Activated T-cell treated with anti-CD3 and anti-CD28 coated beads, Interleukin-2, amount 50 U/mL, for 72 hours (primary cell): ENCODE measurements around the gene GRAMD1B. TPM values are rescaled to one million over a fixed set of nuclear protein-coding genes. Genes with fewer than 3 reads are reported as not detected.

Experiments
- ATAC-seq, 2 donors: fragments of 150-1000 bp; cut with Tn5 transposase; replicated peaks in 1 of 2; 2 replicates each; pipeline ENCODE4 v1.10.0; 2021; ENCODE audit warnings: moderate library complexity in 2 of 2, mild to moderate bottlenecking in 1 of 2
- DNase-seq, 2 donors: peaks; one replicate each; pipeline ENCODE4 v3.0.0; 2021 to 2022; ENCODE audit warnings: mixed read lengths in 1 of 2
- H3K27ac Mint-ChIP-seq: one replicate; pipeline ENCODE4 v1.8.0; 2022; ENCODE audit warnings: mild to moderate bottlenecking, moderate library complexity, mixed read lengths
- H3K27me3 Mint-ChIP-seq: one replicate; pipeline ENCODE4 v1.8.0; 2022; ENCODE audit warnings: low read depth, mixed read lengths
- H3K36me3 Mint-ChIP-seq, 2 donors: one replicate each; pipeline ENCODE4 v1.8.0; 2022; ENCODE audit warnings: mixed read lengths in 2 of 2, mild to moderate bottlenecking in 1 of 2; ENCODE audit not compliant: insufficient read depth in 2 of 2
- H3K4me1 Mint-ChIP-seq: one replicate; pipeline ENCODE4 v1.8.0; 2022; ENCODE audit warnings: low read depth, mixed read lengths
- H3K4me3 Mint-ChIP-seq, 2 donors: one replicate each; pipeline ENCODE4 v1.8.0; 2022; ENCODE audit warnings: mild to moderate bottlenecking in 2 of 2, mixed read lengths in 2 of 2, moderate library complexity in 2 of 2
- H3K9me3 Mint-ChIP-seq, 2 donors: one replicate each; pipeline ENCODE4 v1.8.0; 2022; ENCODE audit warnings: mixed read lengths in 2 of 2
- total RNA-seq, 2 donors: library from RNA; stranded (reverse); gene quantifications; one replicate each; pipeline ENCODE4 v1.2.3, GENCODE V29; 2022

The GRAMD1B gene
- total RNA-seq, 2 donors from 2014 or later: 64.0 to 107 TPM

DNA sequence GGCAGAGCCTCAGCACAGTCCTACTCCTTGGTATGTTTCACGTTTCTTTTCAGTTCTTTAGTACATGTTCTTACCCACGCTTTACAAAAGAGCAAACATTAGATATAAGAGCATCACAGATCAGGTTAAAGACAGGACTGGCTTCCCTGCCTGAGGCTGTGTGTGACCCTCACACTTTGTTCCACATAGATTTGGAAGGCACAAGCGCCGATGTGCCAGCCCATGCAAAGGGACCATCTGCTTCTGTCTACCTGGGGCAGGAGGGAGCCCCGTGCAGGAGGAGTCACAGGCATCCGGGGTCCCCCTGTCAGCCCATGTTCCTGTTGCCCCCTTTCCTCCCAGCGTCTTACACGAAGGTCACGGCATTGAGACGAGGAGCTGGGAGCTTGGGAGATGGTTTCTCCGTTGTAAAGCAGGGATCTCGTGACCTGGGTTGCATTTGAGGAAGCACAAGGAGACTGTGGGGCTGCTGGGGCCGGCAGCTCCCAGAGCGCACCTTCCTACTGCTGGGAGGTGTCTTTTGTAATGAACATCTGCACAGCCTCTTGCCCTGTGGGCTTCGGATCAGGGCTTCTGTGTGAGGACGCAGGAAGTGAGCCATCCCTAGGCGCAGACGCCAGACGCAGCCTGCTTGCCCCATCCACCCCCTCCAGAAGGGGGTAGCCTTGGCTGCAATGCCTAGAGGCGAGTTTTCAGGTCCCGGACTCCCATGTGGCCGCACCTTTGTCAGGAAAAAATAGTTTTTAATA lies 151.8 kb downstream of the GRAMD1B start:
- no peak overlapping the region for H3K4me3 Mint-ChIP-seq
- no peak for ATAC-seq
- no peak overlapping the region for H3K27ac Mint-ChIP-seq
- peaks cover 4 to 5% of the 10 kb centered on the region in 2 donors for H3K36me3 Mint-ChIP-seq
- no peak for DNase-seq
- no peaks in the 10 kb centered on the region for H3K9me3 Mint-ChIP-seq
- H3K27me3 Mint-ChIP-seq: no peaks in the 10 kb centered on the region
- H3K4me1 Mint-ChIP-seq: peaks cover 12% of the 10 kb centered on the region

DNA sequence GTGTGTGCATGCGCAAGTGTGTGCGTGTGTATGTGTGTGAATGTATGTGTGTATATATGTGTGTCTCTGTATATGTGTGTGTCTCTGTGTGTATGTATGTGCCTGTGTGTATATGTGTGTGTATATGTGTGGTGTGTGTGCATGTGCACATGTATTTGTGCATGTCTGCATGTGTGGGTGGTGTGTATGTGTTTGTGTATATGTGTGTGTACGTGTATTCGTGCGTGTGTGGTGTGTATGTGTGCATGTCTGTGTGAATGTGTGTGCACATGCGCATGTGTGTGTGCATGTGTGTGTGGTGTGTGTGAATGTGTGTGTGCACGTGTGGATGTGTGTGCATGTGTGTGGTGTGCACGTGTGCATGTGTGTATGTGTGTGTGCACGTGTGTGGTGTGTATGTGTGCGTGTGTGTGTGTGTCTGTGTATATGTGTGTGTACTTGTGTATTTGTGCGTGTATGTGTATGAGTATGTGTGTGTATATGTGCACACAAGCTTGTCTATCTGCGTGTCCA lies 153.0 kb downstream of the GRAMD1B start:
- Mint-ChIP-seq H3K27ac (no peak overlapping the region), H3K27me3 (no peaks in the 10 kb centered on the region), H3K4me1 (peaks cover 9% of the 10 kb centered on the region), H3K4me3 (no peak overlapping the region), H3K9me3 (no peaks in the 10 kb centered on the region), H3K36me3 (peaks cover 4 to 5% of the 10 kb centered on the region in 2 donors)
- DNase-seq: no peak
- no peak for ATAC-seq

DNA sequence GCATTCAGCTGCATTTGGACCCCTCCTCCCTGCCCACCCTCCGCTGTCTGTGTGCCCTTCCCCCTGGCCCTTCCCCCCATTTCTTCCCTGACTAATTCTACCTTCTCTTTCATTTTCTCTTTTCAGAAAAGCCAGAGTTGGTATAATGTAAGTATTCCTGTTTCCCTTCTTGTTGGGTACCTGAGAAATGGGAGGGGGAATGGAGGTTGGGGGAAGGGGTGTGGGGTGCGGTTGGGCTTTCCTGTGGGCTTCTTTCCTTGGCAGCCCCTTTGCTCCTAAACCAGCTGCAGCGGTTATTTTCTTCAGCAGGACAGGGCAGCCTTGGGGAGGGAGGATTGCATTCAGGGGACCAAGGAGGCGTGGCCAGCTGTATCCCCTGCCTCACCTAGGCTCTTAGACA lies 154.1 kb downstream of the GRAMD1B start:
- H3K36me3 Mint-ChIP-seq: peaks cover 4 to 5% of the 10 kb centered on the region in 2 donors
- ATAC-seq: no peak
- H3K27ac Mint-ChIP-seq: no peak overlapping the region
- no peaks in the 10 kb centered on the region for H3K9me3 Mint-ChIP-seq
- no peaks in the 10 kb centered on the region for H3K27me3 Mint-ChIP-seq
- H3K4me3 Mint-ChIP-seq: no peak overlapping the region
- DNase-seq: no peak
- peaks cover 9% of the 10 kb centered on the region for H3K4me1 Mint-ChIP-seq

DNA sequence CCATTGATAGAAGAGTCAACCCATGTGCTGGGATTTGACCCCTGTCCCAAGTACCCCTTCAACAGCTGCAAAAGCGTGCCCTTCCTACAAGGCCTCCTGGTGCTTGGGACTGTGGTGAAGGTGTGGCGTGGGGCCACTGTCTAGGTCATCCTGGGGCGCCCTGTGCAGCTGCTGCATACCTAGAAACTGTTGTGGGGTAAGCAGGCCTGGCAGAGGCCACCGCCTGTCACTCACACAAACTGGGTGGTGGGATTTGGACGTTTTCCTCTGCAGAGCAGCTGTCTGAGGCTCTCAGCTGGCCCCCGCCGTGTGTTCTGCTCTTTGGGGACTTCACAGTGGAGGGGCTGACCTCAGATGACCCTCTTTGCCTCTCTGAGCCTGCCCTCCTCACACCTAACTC lies 154.7 kb downstream of the GRAMD1B start:
- H3K27ac Mint-ChIP-seq: no peak overlapping the region

DNA sequence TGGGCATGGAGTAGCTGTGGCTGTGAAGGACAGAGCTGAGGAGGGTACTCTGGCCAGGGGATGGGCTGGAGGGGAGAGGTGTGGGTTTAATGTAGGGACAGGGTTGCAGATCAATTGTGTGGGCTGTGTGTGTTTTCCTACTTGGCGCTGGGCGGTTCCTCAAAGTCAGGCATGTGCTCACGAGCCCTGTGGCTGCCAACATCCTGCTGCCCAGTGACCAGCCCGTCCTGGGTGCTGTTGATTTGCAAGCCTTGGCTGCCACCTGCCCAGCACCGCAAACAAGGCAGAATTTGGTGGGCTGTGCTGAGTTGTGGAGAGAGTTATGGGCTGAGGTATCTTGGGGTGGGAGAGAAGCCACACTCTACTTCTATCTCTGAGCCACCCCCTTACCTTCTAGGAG lies 155.1 kb downstream of the GRAMD1B start:
- Mint-ChIP-seq H3K4me3 (no peak overlapping the region), H3K27me3 (no peaks in the 10 kb centered on the region), H3K9me3 (no peaks in the 10 kb centered on the region), H3K4me1 (peaks cover 9% of the 10 kb centered on the region), H3K36me3 (peaks cover 4 to 5% of the 10 kb centered on the region in 2 donors), H3K27ac (no peak overlapping the region)
- no peak for DNase-seq
- no peak for ATAC-seq

More for the DNA sequence above, 154.7 kb downstream of the GRAMD1B start:
- no peak for ATAC-seq
- no peak overlapping the region for H3K4me3 Mint-ChIP-seq
- DNase-seq: no peak
- no peaks in the 10 kb centered on the region for H3K27me3 Mint-ChIP-seq
- H3K9me3 Mint-ChIP-seq: no peaks in the 10 kb centered on the region
- peaks cover 9% of the 10 kb centered on the region for H3K4me1 Mint-ChIP-seq
- H3K36me3 Mint-ChIP-seq: peaks cover 4 to 5% of the 10 kb centered on the region in 2 donors

DNA sequence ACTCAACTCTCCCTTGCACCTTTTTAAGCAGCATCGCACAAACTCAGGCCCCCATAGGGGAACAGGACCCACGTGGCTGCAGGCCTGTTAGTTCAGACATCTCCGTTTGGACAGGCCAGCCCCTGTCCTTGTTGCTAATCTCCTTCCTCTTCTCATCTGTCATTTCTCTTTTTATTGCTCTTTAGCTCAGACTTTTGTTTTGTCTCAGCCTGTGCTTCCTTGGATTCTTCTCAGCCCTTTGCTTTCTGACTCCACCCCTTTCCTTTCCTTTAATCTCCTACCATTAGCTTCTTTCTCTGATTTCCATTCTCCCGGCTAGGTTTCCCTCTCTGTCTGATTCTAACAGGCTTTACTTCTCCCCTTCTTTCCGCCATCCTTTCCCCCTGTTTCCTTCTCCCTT lies 155.6 kb downstream of the GRAMD1B start:
- H3K4me1 Mint-ChIP-seq: peaks cover 4% of the 10 kb centered on the region
- H3K4me3 Mint-ChIP-seq: no peak overlapping the region
- H3K27ac Mint-ChIP-seq: no peak overlapping the region
- DNase-seq (no peak), ATAC-seq (no peak)
- H3K9me3 Mint-ChIP-seq: no peaks in the 10 kb centered on the region
- H3K36me3 Mint-ChIP-seq: peaks cover 4 to 5% of the 10 kb centered on the region in 2 donors
- no peaks in the 10 kb centered on the region for H3K27me3 Mint-ChIP-seq

DNA sequence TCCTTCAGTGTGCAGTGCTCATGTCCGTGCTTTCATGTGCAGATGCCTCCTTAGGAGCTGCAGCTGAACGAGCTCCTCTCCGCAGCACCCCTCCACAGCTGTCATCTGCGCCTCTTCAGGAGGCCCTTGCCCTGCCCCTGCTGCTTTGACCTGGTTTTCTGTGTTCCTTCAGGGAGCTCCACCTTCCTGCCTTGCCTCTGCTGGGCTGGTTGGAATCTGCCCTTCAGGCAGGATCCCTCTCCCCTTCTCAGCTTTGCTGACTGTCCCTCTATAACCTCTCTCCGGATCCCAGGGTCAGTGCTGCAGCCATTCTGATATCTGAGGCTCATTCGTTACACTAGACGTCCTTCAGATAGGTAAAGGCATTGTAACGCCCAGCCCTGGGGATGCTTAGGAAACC lies 156.5 kb downstream of the GRAMD1B start:
- Mint-ChIP-seq H3K4me1 (no peaks in the 10 kb centered on the region), H3K9me3 (no peaks in the 10 kb centered on the region), H3K27ac (no peak overlapping the region), H3K4me3 (no peak overlapping the region), H3K36me3 (peaks cover 4% of the 10 kb centered on the region in 2 donors), H3K27me3 (no peaks in the 10 kb centered on the region)
- ATAC-seq (no peak), DNase-seq (no peak)

DNA sequence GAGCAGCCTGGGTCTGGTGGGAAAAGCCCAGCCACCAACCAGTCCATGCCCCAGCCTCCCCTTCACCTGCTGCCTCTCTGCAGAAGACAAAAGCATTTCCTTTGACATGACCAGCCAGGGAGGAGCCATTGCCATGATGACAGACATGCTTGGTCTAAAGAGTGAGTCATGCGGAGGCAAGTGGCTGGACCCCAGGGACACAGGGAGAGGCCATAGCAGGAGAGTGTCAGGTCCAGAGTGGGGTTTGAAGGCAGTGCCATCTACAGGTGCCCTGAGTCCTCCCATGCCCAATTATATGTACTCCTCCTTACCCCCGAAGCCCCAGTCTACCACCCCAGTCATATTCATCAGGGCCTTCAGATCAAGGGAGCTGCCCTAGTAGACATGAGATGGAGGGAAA lies 157.0 kb downstream of the GRAMD1B start:
- DNase-seq: no peak
- Mint-ChIP-seq H3K4me3 (no peak overlapping the region), H3K36me3 (peaks cover 2 to 4% of the 10 kb centered on the region in 2 donors), H3K4me1 (no peaks in the 10 kb centered on the region), H3K27ac (no peak overlapping the region), H3K27me3 (no peaks in the 10 kb centered on the region), H3K9me3 (no peaks in the 10 kb centered on the region)
- ATAC-seq: no peak

DNA sequence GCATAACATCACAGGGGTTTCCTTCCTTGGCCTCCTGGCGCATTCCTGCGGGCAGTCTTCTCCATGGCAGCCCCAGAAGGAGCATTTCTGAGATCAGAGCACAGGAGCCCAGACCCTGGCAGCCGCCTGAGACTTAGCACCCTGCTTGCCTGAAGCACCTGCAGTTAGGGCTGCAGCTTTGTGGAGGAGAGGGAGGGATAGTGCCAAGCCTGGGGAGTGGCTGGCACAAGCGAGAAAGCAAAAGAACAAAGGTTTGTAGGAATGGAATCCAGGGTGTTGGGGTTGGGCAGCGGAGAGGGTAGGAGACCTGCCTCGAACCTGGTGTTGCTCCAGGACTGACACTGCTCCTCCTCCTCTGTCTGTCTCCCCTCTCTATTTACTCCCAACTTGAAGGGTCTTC lies 157.5 kb downstream of the GRAMD1B start:
- H3K4me3 Mint-ChIP-seq: no peak overlapping the region
- ATAC-seq (no peak), DNase-seq (no peak)
- H3K9me3 Mint-ChIP-seq: no peaks in the 10 kb centered on the region
- peaks cover 2 to 4% of the 10 kb centered on the region in 2 donors for H3K36me3 Mint-ChIP-seq
- no peaks in the 10 kb centered on the region for H3K4me1 Mint-ChIP-seq
- H3K27ac Mint-ChIP-seq: no peak overlapping the region
- no peaks in the 10 kb centered on the region for H3K27me3 Mint-ChIP-seq

DNA sequence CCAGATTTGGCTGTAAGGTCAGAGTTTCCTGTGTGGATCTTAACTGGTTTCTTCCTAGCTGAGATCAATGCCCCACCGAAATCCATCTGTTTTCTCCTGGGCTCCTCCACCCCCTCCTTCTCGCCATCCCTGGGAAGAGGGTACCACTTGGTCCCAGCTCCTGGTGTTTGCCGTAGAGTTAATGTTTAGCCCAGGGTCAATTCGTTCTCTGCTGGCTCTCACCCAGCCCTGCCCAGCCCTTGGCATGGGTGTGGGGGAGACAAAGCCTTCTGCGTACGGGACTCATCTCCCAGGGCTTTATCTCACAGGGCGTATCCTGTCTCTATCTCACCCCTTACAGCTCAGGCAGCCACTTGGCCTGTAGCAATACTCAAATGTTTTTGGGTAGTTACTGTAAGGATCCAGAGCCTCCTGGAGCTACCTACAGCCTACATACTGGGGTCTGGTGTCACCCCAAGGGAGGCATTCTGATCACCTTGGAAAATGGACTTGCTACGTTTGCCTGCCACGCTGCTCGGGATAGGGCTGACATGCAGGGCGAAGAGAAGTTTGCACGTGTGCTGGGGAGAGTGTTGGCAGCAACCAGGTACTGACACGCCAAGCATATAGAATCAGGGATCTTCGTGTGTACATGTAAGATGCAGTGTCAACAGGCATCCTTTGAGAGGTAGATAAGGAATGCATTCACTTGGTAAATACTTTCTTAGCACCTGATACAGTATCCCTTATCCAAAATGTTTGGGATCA lies 158.2 kb downstream of the GRAMD1B start:
- ATAC-seq: no peak
- H3K27ac Mint-ChIP-seq: no peak overlapping the region
- H3K27me3 Mint-ChIP-seq: no peaks in the 10 kb centered on the region
- no peak overlapping the region for H3K4me3 Mint-ChIP-seq
- H3K4me1 Mint-ChIP-seq: no peaks in the 10 kb centered on the region
- no peaks in the 10 kb centered on the region for H3K9me3 Mint-ChIP-seq
- DNase-seq: no peak
- H3K36me3 Mint-ChIP-seq: peaks cover 0 to 2% of the 10 kb centered on the region in 2 donors

DNA sequence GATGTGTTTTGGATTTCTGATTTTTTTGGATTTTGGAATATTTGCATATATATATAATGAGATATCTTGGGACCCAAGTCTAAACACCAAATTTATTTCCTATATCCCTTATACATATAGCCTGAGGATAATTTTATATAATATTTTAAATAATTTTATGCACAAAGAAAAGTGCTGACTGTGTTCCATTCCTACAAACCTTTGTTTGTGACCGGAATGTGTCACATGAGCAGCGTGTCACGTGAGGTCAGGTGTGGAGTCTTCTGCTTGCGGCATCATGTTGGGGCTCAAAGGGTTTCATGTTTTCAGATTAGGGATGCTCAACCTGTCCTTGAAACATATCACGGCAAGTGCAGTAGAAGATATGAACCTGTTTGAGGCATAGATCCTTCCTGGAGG lies 158.8 kb downstream of the GRAMD1B start:
- no peaks in the 10 kb centered on the region for H3K9me3 Mint-ChIP-seq
- no peaks in the 10 kb centered on the region for H3K27me3 Mint-ChIP-seq
- no peak overlapping the region for H3K4me3 Mint-ChIP-seq
- DNase-seq (no peak), ATAC-seq (no peak)
- no peaks in the 10 kb centered on the region for H3K4me1 Mint-ChIP-seq
- H3K27ac Mint-ChIP-seq: no peak overlapping the region
- peaks cover 0 to 2% of the 10 kb centered on the region in 2 donors for H3K36me3 Mint-ChIP-seq

DNA sequence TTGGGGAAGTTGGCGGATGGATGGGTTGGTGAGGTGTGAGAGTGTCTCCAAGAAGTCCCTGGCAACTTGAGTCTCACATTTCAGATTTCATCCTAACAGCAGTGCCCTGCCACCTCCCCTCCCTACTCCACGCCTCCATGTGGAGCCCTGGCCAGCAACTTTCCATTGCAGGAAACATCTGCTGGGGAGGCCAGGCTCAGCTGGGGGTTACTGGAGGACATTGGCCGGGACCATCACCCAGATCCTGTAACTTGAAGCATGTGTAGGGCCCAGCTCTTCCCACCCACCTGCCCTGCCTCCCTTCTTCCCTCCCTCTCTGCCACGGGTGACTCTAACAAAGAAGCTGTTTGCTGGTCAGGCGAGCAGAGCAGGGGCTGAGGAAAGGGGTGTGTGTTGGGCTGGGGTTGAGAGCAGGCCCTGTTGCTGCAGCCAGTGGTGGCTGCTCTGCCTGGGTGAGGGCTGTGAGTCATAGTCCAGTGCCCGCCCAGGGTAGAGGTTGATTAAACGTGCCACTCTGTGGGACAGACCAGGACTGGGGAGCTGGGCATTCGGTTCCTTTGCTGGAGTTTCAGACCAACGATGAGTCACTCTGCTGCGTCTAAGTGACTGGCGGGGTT lies 160.3 kb downstream of the GRAMD1B start:
- no peak for ATAC-seq

DNA sequence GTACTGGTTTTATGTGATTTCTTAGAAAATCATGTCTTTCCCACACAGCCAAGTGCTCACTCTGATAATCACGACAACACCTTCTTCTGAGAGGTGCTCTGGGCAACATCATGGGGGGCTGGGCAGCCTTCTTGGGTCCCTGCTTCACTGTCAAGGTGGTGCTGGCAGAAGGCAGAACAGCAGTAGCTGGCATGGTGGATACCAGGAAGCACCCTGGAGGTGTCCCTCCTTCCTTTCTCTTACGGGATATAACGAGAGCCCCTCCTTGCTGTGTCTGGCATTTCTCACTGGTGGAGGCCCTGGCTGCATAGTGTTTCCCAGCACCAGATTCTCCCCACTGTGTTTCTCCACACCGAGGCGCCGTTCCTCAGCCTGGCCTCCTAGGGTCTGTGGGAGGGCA lies 163.5 kb downstream of the GRAMD1B start:
- H3K4me1 Mint-ChIP-seq: no peaks in the 10 kb centered on the region
- ATAC-seq (no peak), DNase-seq (no peak)
- H3K4me3 Mint-ChIP-seq: no peak overlapping the region
- no peaks in the 10 kb centered on the region for H3K27me3 Mint-ChIP-seq
- H3K9me3 Mint-ChIP-seq: no peaks in the 10 kb centered on the region
- no peak overlapping the region for H3K27ac Mint-ChIP-seq
- H3K36me3 Mint-ChIP-seq: peaks cover 4 to 13% of the 10 kb centered on the region in 2 donors

More for the DNA sequence above, 160.3 kb downstream of the GRAMD1B start:
- Mint-ChIP-seq H3K9me3 (no peaks in the 10 kb centered on the region), H3K4me3 (no peak overlapping the region), H3K4me1 (no peaks in the 10 kb centered on the region), H3K27ac (no peak overlapping the region), H3K27me3 (no peaks in the 10 kb centered on the region), H3K36me3 (peaks cover 0 to 5% of the 10 kb centered on the region in 2 donors)
- DNase-seq: no peak
